Fibroblast of lung (primary cell): ENCODE data around the gene PALM. TPM values are rescaled to one million over a fixed set of nuclear protein-coding genes. Genes with fewer than 3 reads are reported as not detected.

Experiments
- DNase-seq, 2 donors: peaks; one replicate each; pipeline versions ENCODE4 v3.0.0 to v3.0.0-alpha.2; 2010; ENCODE audit warnings: low read depth in 2 of 2
- H2AFZ ChIP-seq: 2 replicates; pipeline ENCODE4 v1.5.1; 2012; ENCODE audit warnings: low read length, control low read depth, inconsistent platforms
- H3K27ac ChIP-seq: 2 replicates; pipeline ENCODE4 v1.5.1; 2011; ENCODE audit warnings: low read length, control low read depth; ENCODE audit not compliant: insufficient read depth
- H3K27me3 ChIP-seq: 2 replicates; pipeline ENCODE4 v1.5.1; 2011; ENCODE audit warnings: mild to moderate bottlenecking, low read length; ENCODE audit not compliant: control insufficient read depth, insufficient read depth
- H3K36me3 ChIP-seq: 2 replicates; pipeline ENCODE4 v1.5.1; 2011; ENCODE audit warnings: low read length; ENCODE audit not compliant: control insufficient read depth, insufficient read depth
- H3K4me1 ChIP-seq: 2 replicates; pipeline ENCODE4 v1.5.1; 2011; ENCODE audit warnings: low read length; ENCODE audit not compliant: control insufficient read depth, insufficient read depth; ENCODE audit errors: extremely low read depth
- H3K4me2 ChIP-seq: 2 replicates; pipeline ENCODE4 v1.5.1; 2011; ENCODE audit warnings: low read length, control low read depth; ENCODE audit not compliant: insufficient read depth; ENCODE audit errors: extremely low read depth
- H3K4me3 ChIP-seq, 4 experiments: fragments of 200-600 bp in 1 of 4; sonication (generic) in 1 of 4; replicated peaks in 1 of 4; 2 replicates each; pipeline ENCODE4 v1.5.1; 2011 to 2016; ENCODE audit warnings: low read length in 4 of 4, low read depth in 3 of 4, mild to moderate bottlenecking in 3 of 4, control low read depth in 2 of 4, inconsistent platforms in 1 of 4, mixed read lengths in 1 of 4; ENCODE audit not compliant: insufficient read depth in 1 of 4; ENCODE audit errors: control extremely low read depth in 1 of 4
- H3K79me2 ChIP-seq: 2 replicates; pipeline ENCODE4 v1.5.1; 2012; ENCODE audit warnings: mild to moderate bottlenecking, low read length, inconsistent platforms; ENCODE audit not compliant: control insufficient read depth, insufficient read depth
- H3K9ac ChIP-seq: 2 replicates; pipeline ENCODE4 v1.5.1; 2011; ENCODE audit warnings: mild to moderate bottlenecking, low read length, control low read depth; ENCODE audit not compliant: insufficient read depth
- H3K9me3 ChIP-seq: 2 replicates; pipeline ENCODE4 v1.5.1; 2012; ENCODE audit warnings: low read depth, low read length; ENCODE audit not compliant: control insufficient read depth, insufficient read depth
- H4K20me1 ChIP-seq: 2 replicates; pipeline ENCODE4 v1.5.1; 2011; ENCODE audit warnings: low read length; ENCODE audit not compliant: control insufficient read depth, insufficient read depth; ENCODE audit errors: extremely low read depth
- EZH2 ChIP-seq: IDR thresholded peaks from 2 replicates; pipeline ENCODE4 v1.5.1; 2012; ENCODE audit warnings: low read length, control low read depth, mild to moderate bottlenecking; ENCODE audit errors: missing control alignments
- polyA plus RNA-seq, 2 donors: library from polyadenylated mRNA; depleted of rRNA in 1 of 2; stranded (reverse) in 1 of 2; unstranded in 1 of 2; fragments of >200 nt; gene quantifications; 2 replicates each; pipeline ENCODE4 v1.2.1, GENCODE V29; 2011 to 2012; ENCODE audit warnings: missing spikeins in 1 of 2
- total RNA-seq: library from RNA; depleted of rRNA; stranded (reverse); fragments of >200 nt; gene quantifications from 2 replicates; pipeline ENCODE4 v1.2.1, GENCODE V29; 2014
- TF ChIP-seq, protein P1 (sequence below), 2 donors: IDR thresholded peaks in 1 of 2; conservative IDR thresholded peaks in 1 of 2; 1 replicate in 1 of 2; 2 replicates in 1 of 2; pipeline ENCODE4 v1.5.1; 2011 to 2012; ENCODE audit warnings: low read length in 2 of 2, control low read depth in 1 of 2, inconsistent platforms in 1 of 2, low read depth in 1 of 2, mild to moderate bottlenecking in 1 of 2

Gene PALM
- total and polyA plus RNA-seq, 2 donors (not counting 1 experiment from before 2014, with no cell fraction given): 3.2 to 8.3 TPM

GRCh38 chr19:670609-671075 is 38.1 kb upstream of the PALM start:
- no peak overlapping the region for H2AFZ ChIP-seq
- DNase-seq: no peak
- H3K27me3 ChIP-seq: no peaks in the 10 kb centered on the region
- no peak for TF ChIP-seq EZH2
- TF ChIP-seq, protein P1, sequence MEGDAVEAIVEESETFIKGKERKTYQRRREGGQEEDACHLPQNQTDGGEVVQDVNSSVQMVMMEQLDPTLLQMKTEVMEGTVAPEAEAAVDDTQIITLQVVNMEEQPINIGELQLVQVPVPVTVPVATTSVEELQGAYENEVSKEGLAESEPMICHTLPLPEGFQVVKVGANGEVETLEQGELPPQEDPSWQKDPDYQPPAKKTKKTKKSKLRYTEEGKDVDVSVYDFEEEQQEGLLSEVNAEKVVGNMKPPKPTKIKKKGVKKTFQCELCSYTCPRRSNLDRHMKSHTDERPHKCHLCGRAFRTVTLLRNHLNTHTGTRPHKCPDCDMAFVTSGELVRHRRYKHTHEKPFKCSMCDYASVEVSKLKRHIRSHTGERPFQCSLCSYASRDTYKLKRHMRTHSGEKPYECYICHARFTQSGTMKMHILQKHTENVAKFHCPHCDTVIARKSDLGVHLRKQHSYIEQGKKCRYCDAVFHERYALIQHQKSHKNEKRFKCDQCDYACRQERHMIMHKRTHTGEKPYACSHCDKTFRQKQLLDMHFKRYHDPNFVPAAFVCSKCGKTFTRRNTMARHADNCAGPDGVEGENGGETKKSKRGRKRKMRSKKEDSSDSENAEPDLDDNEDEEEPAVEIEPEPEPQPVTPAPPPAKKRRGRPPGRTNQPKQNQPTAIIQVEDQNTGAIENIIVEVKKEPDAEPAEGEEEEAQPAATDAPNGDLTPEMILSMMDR (conservative IDR thresholded peaks at IDR 0.05 in 1 of 2, IDR thresholded peaks at IDR 0.05 in 1 of 2; ENCODE audit: low read depth in 1 of 2, low read length in 2 of 2): peak in 1 of 2 donors; percentile 13
- no peaks in the 10 kb centered on the region for H3K36me3 ChIP-seq
- H3K9me3 ChIP-seq: no peaks in the 10 kb centered on the region
- no peak overlapping the region for H3K27ac ChIP-seq
- no peak overlapping the region for H3K9ac ChIP-seq
- H4K20me1 ChIP-seq: no peaks in the 10 kb centered on the region
- no peak overlapping the region for H3K4me3 ChIP-seq
- H3K79me2 ChIP-seq: no peaks in the 10 kb centered on the region
- peaks cover 2% of the 10 kb centered on the region for H3K4me1 ChIP-seq
- no peak overlapping the region for H3K4me2 ChIP-seq

DNA sequence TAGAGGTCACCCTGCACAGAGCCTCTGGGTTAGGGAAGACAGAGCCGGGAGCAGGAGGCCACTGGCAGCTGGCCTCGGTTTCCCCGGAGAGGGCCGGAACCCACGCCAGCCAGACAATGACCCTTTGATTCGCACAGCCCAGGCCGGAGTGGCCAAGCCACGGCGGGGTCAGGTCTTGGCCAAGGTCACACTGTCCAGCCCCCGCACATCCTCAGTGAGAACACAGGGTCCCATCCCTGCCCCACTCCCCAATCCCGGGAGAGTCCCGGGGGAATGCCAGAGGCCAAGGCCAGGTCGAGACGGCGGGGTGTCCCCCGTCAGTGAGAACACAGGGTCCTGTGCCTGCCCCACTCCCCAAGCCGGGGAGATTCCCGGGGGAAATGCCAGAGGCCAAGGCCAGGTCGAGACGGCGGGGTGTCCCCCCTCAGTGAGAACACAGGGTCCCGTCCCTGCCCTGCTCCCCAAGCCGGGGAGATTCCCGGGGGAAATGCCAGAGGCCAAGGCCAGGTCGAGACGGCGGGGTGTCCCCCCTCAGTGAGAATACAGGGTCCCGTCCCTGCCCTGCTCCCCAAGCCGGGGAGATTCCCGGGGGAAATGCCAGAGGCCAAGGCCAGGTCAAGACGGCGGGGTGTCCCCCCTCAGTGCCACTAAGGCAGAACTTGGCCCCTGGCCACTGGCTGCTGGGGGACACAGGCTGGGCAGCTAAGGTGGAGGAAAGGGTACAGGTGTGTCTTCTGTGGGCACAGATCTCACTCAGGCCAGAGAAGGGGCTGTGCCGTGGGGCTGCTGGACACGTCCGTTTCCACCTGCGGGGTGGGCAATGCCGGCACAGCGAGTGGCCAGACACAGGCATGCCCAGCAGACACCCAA is 34.2 kb upstream of the PALM start:
- H3K4me2 ChIP-seq: no peak overlapping the region
- H2AFZ ChIP-seq: no peak overlapping the region
- H3K4me1 ChIP-seq: peaks cover 17% of the 10 kb centered on the region
- no peaks in the 10 kb centered on the region for H4K20me1 ChIP-seq
- H3K36me3 ChIP-seq: no peaks in the 10 kb centered on the region
- no peak overlapping the region for H3K9ac ChIP-seq
- H3K4me3 ChIP-seq: no peak overlapping the region
- H3K79me2 ChIP-seq: peaks cover 2% of the 10 kb centered on the region
- H3K27ac ChIP-seq: no peak overlapping the region
- no peaks in the 10 kb centered on the region for H3K9me3 ChIP-seq
- H3K27me3 ChIP-seq: no peaks in the 10 kb centered on the region
- no peak for DNase-seq
- TF ChIP-seq, protein P1 (conservative IDR thresholded peaks at IDR 0.05 in 1 of 2, IDR thresholded peaks at IDR 0.05 in 1 of 2; ENCODE audit: low read depth in 1 of 2, low read length in 2 of 2): no peak
- TF ChIP-seq EZH2: no peak

- peak overlapping the region; percentile 7 for H3K9ac ChIP-seq
- H3K9me3 ChIP-seq: no peaks in the 10 kb centered on the region
- H3K27me3 ChIP-seq: no peaks in the 10 kb centered on the region
- peaks cover 2% of the 10 kb centered on the region for H3K79me2 ChIP-seq
- peak overlapping the region; percentile 44 for H3K4me2 ChIP-seq
- H2AFZ ChIP-seq: no peak overlapping the region
- TF ChIP-seq, protein P1 (conservative IDR thresholded peaks at IDR 0.05 in 1 of 2, IDR thresholded peaks at IDR 0.05 in 1 of 2; ENCODE audit: low read depth in 1 of 2, low read length in 2 of 2): no peak
- TF ChIP-seq EZH2: no peak
- H4K20me1 ChIP-seq: no peaks in the 10 kb centered on the region
- H3K4me1 ChIP-seq: peaks cover 17% of the 10 kb centered on the region
- DNase-seq: no peak
- H3K36me3 ChIP-seq: no peaks in the 10 kb centered on the region
- H3K27ac ChIP-seq: no peak overlapping the region
- peak overlapping the region in 2 of 4 experiments; percentile 31 to 36 for H3K4me3 ChIP-seq
Measured at GRCh38 chr19:676007-676338, 32.8 kb upstream of the PALM start.
